Duodenal mucosa (tissue), 2 donors: ENCODE measurements around the gene SEH1L.

ENCODE experiments used
- H3K27ac ChIP-seq: one replicate; pipeline ENCODE4 v1.7.0; 2013; ENCODE audit warnings: low read depth, low read length
- H3K27me3 ChIP-seq, 2 donors: one replicate each; pipeline ENCODE4 v1.7.0; 2013; ENCODE audit warnings: low read length in 2 of 2, control low read depth in 1 of 2; ENCODE audit not compliant: insufficient read depth in 2 of 2, control insufficient read depth in 1 of 2
- H3K36me3 ChIP-seq, 2 donors: one replicate each; pipeline ENCODE4 v1.7.0; 2013; ENCODE audit warnings: low read length in 2 of 2, control low read depth in 1 of 2; ENCODE audit not compliant: insufficient read depth in 2 of 2, control insufficient read depth in 1 of 2
- H3K4me1 ChIP-seq, 2 donors: one replicate each; pipeline ENCODE4 v1.7.0; 2013; ENCODE audit warnings: low read length in 2 of 2, control low read depth in 1 of 2; ENCODE audit not compliant: insufficient read depth in 2 of 2, control insufficient read depth in 1 of 2
- H3K4me3 ChIP-seq, 2 donors: one replicate each; pipeline ENCODE4 v1.7.0; 2013; ENCODE audit warnings: low read length in 2 of 2, low read depth in 1 of 2
- H3K9ac ChIP-seq, 2 donors: one replicate each; pipeline ENCODE4 v1.7.0; 2013; ENCODE audit warnings: low read length in 2 of 2, low read depth in 1 of 2
- H3K9me3 ChIP-seq, 2 donors: one replicate each; pipeline ENCODE4 v1.7.0; 2013; ENCODE audit warnings: low read length in 2 of 2, control low read depth in 1 of 2; ENCODE audit not compliant: control insufficient read depth in 1 of 2

The SEH1L gene

DNA sequence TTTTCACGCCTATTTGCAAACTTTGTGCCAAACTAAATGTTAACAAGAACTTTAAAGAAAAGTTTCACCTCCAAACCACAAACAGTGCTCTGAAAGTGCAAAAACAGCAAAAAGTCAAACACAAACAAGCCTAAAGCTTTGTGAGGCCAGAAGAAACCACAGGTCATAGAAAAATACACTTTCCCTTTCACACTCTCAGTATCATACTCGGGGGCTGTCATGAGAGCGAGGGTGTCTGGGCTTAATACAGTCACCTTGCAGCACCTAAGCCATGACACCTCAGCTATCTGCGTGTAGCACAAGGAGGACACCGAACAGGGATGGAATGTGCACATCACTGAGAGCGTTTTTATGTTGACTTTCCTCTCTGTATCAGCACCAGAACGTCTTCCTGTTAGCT lies 26.6 kb upstream of the SEH1L start:
- Histone ChIP-seq H3K9ac (no peak overlapping the region), H3K4me1 (no peaks in the 10 kb centered on the region), H3K9me3 (no peaks in the 10 kb centered on the region), H3K27me3 (no peaks in the 10 kb centered on the region), H3K27ac (no peak overlapping the region), H3K36me3 (no peaks in the 10 kb centered on the region), H3K4me3 (no peak overlapping the region)

DNA sequence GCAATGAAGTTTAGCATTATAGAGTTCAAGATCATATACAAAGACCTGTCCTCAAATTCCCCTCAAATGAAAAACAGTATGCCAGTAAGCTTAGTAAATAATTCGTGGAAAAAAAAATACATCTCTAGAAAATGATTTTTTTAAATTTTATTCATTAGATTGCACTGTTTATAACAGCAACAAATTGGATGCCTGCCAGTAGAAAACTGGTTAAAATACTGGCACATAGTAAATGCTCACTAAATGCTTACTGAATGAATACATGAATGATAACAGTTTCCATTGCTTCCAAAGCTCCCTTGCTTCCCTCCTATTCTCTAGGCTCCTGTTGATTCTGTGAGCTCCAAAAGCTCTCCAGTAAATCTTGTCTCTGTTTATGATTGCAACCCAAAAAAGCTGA lies 25.5 kb upstream of the SEH1L start:
- no peaks in the 10 kb centered on the region for H3K9me3 ChIP-seq
- H3K4me1 ChIP-seq = no peaks in the 10 kb centered on the region
- no peak overlapping the region for H3K27ac ChIP-seq
- no peaks in the 10 kb centered on the region for H3K36me3 ChIP-seq
- no peak overlapping the region for H3K4me3 ChIP-seq
- no peak overlapping the region for H3K9ac ChIP-seq
- H3K27me3 ChIP-seq = no peaks in the 10 kb centered on the region

- no peak overlapping the region for H3K27ac ChIP-seq
- H3K9ac ChIP-seq = no peak overlapping the region
- H3K4me1 ChIP-seq = no peaks in the 10 kb centered on the region
- H3K9me3 ChIP-seq = no peaks in the 10 kb centered on the region
- no peaks in the 10 kb centered on the region for H3K36me3 ChIP-seq
- no peak overlapping the region for H3K4me3 ChIP-seq
- H3K27me3 ChIP-seq = no peaks in the 10 kb centered on the region
These were observed 23.2 kb upstream of the SEH1L start for GRCh38 chr18:12924616-12925015.

- Histone ChIP-seq H3K36me3 (no peaks in the 10 kb centered on the region), H3K27ac (no peak overlapping the region), H3K27me3 (no peaks in the 10 kb centered on the region), H3K4me3 (no peak overlapping the region), H3K9ac (no peak overlapping the region), H3K9me3 (no peaks in the 10 kb centered on the region), H3K4me1 (no peaks in the 10 kb centered on the region)
These were observed 19.6 kb upstream of the SEH1L start for GRCh38 chr18:12928206-12928605.

GRCh38 chr18:12928641-12929040 lies 19.2 kb upstream of the SEH1L start:
- no peaks in the 10 kb centered on the region for H3K27me3 ChIP-seq
- no peak overlapping the region for H3K27ac ChIP-seq
- H3K9me3 ChIP-seq = no peaks in the 10 kb centered on the region
- no peak overlapping the region for H3K4me3 ChIP-seq
- H3K36me3 ChIP-seq = no peaks in the 10 kb centered on the region
- H3K4me1 ChIP-seq = no peaks in the 10 kb centered on the region
- no peak overlapping the region for H3K9ac ChIP-seq

DNA sequence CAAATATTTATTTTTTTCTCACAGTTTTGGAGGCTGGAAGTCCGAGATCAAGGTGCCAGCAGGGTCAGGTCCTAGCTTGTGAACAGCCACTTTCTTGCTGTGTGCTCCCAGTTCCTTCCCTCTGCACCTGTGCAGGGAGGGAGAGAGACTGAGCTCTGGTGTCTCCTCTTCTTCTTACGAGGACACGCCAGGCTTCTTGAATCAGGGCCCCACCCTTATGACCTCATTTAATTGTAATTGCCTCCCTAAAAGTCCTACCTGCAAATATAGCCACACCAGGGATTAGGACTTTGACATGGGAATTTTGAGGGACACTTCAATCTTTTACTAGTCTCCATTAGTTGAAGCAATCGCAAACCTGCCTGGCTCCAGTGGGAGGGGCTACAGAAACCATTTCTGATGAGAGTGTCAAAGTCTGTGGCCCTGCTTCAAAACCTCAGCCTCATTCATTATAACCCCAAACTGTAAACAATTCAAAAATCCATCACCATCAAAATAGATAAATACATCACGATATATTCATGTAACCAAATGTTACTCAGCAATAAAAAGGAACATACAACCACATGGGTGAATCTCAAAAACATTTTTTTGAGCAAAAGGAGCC lies 18.2 kb upstream of the SEH1L start:
- Histone ChIP-seq H3K36me3 (no peaks in the 10 kb centered on the region), H3K27ac (no peak overlapping the region), H3K4me1 (peaks cover 0 to 1% of the 10 kb centered on the region in 2 donors), H3K27me3 (no peaks in the 10 kb centered on the region), H3K9me3 (no peaks in the 10 kb centered on the region), H3K4me3 (no peak overlapping the region), H3K9ac (no peak overlapping the region)

DNA sequence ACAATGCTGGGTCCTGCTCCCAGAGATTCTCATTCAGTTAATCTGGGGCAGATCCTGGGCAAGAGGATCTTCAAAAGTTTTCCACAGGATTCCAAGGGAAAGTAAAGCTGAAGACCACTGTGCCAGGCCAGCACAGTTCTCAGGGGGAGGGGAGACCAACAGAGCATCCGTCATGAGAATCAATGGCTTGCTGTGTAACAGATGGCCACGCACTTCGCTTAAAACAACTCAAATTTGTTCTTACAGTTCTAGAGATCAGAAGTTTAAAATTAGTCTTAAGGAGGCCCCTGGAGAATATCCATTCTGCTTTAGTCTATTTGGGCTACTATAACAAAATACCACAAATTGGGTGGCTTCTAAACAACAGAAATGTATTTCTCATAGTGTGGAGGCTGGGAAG lies 17.4 kb upstream of the SEH1L start:
- no peaks in the 10 kb centered on the region for H3K27me3 ChIP-seq
- peaks cover 0 to 4% of the 10 kb centered on the region in 2 donors for H3K4me1 ChIP-seq
- H3K27ac ChIP-seq = no peak overlapping the region
- H3K9me3 ChIP-seq = no peaks in the 10 kb centered on the region
- no peaks in the 10 kb centered on the region for H3K36me3 ChIP-seq
- no peak overlapping the region for H3K4me3 ChIP-seq
- no peak overlapping the region for H3K9ac ChIP-seq

DNA sequence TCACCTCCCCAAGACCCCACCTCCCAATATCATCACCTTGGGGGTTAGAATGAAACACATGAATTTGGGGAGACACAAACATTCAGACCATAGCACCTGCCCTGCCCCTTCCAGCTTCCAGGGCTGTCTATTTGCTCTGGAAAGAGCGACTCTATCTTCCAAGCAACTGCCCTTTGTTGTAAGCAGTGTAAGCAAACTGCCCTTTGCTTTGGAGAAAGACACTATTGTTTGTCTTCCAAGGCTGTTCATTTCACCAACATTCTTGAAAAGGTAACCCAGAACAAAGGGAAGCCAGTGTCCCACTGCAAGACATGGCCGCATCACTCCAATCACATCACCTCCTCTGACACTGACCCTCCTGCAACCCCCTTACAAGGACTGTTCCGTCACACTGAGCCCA lies 16.9 kb upstream of the SEH1L start:
- no peaks in the 10 kb centered on the region for H3K36me3 ChIP-seq
- no peaks in the 10 kb centered on the region for H3K9me3 ChIP-seq
- no peak overlapping the region for H3K4me3 ChIP-seq
- H3K27me3 ChIP-seq = no peaks in the 10 kb centered on the region
- H3K27ac ChIP-seq = no peak overlapping the region
- H3K9ac ChIP-seq = no peak overlapping the region
- H3K4me1 ChIP-seq = peaks cover 0 to 4% of the 10 kb centered on the region in 2 donors

- Histone ChIP-seq H3K36me3 (no peaks in the 10 kb centered on the region), H3K9ac (no peak overlapping the region), H3K9me3 (no peaks in the 10 kb centered on the region), H3K4me1 (peaks cover 0 to 4% of the 10 kb centered on the region in 2 donors), H3K27ac (no peak overlapping the region), H3K27me3 (no peaks in the 10 kb centered on the region), H3K4me3 (no peak overlapping the region)
These were observed 14.5 kb upstream of the SEH1L start for GRCh38 chr18:12933327-12933726.

- no peak overlapping the region for H3K9ac ChIP-seq
- no peaks in the 10 kb centered on the region for H3K27me3 ChIP-seq
- no peak overlapping the region for H3K4me3 ChIP-seq
These were observed 13.2 kb upstream of the SEH1L start for GRCh38 chr18:12934454-12935071.

More at GRCh38 chr18:12934454-12935071, 13.2 kb upstream of the SEH1L start:
- H3K36me3 ChIP-seq = no peaks in the 10 kb centered on the region
- no peak overlapping the region for H3K27ac ChIP-seq
- H3K9me3 ChIP-seq = no peaks in the 10 kb centered on the region
- peaks cover 0 to 4% of the 10 kb centered on the region in 2 donors for H3K4me1 ChIP-seq
